Neuronal stem cell (in vitro differentiated cells): Measurements from ENCODE around the gene RDH11.
"Not testable (repeated sequence)": the region's sequence is repeated elsewhere in the genome, so short reads cannot be mapped to it uniquely, and the experiment has no call there.

ENCODE experiments used
- DNase-seq: peaks from one replicate; pipeline ENCODE4 v3.0.0-alpha.2; 2013; ENCODE audit warnings: low spot score
- H2AFZ ChIP-seq: one replicate; pipeline ENCODE4 v1.6.1; 2013; ENCODE audit warnings: mild to moderate bottlenecking, low read length, inconsistent platforms
- H2AK5ac ChIP-seq: 2 replicates; pipeline ENCODE4 v1.6.1; 2013; ENCODE audit warnings: low read depth, mild to moderate bottlenecking, inconsistent platforms, low read length, moderate library complexity, mixed read lengths
- H2BK120ac ChIP-seq: 2 replicates; pipeline ENCODE4 v1.6.1; 2013; ENCODE audit warnings: low read depth, mild to moderate bottlenecking, inconsistent platforms, low read length, moderate library complexity, mixed read lengths
- H2BK12ac ChIP-seq: one replicate; pipeline ENCODE4 v1.6.1; 2013; ENCODE audit warnings: low read length, inconsistent platforms
- H2BK15ac ChIP-seq: 2 replicates; pipeline ENCODE4 v1.6.1; 2013; ENCODE audit warnings: mild to moderate bottlenecking, low read length, inconsistent platforms, mixed read lengths
- H2BK5ac ChIP-seq: one replicate; pipeline ENCODE4 v1.6.1; 2013; ENCODE audit warnings: inconsistent platforms, mild to moderate bottlenecking, low read length, moderate library complexity
- H3K14ac ChIP-seq: one replicate; pipeline ENCODE4 v1.6.1; 2013; ENCODE audit warnings: low read length, inconsistent platforms
- H3K18ac ChIP-seq: 2 replicates; pipeline ENCODE4 v1.6.1; 2013; ENCODE audit warnings: low read length, inconsistent platforms
- H3K23ac ChIP-seq: 2 replicates; pipeline ENCODE4 v1.6.1; 2013; ENCODE audit warnings: low read depth, mild to moderate bottlenecking, mixed read lengths, low read length, inconsistent platforms; ENCODE audit not compliant: poor library complexity
- H3K27ac ChIP-seq: replicated peaks from 3 replicates; pipeline ENCODE4 v1.5.1; 2013; ENCODE audit warnings: low read length, inconsistent platforms
- H3K27me3 ChIP-seq, 3 experiments: 2 replicates each; pipeline ENCODE4 v1.6.1; 2013; ENCODE audit warnings: low read length in 3 of 3, mild to moderate bottlenecking in 2 of 3, inconsistent platforms in 1 of 3, low read depth in 1 of 3, mixed read lengths in 1 of 3, moderate library complexity in 1 of 3; ENCODE audit not compliant: control insufficient read depth in 3 of 3, insufficient read depth in 3 of 3
- H3K36me3 ChIP-seq, 2 donors: replicated peaks in 1 of 2; 2 replicates each; pipeline ENCODE4 v1.6.1; 2013; ENCODE audit warnings: low read length in 2 of 2; ENCODE audit not compliant: control insufficient read depth in 2 of 2, insufficient read depth in 2 of 2
- H3K4ac ChIP-seq: 2 replicates; pipeline ENCODE4 v1.6.1; 2013; ENCODE audit warnings: inconsistent platforms, mild to moderate bottlenecking, low read length, moderate library complexity
- H3K4me1 ChIP-seq, 2 donors: 1 replicate in 1 of 2; 2 replicates in 1 of 2; pipeline ENCODE4 v1.6.1; 2013; ENCODE audit warnings: low read length in 2 of 2, low read depth in 1 of 2; ENCODE audit not compliant: control insufficient read depth in 2 of 2, insufficient read depth in 1 of 2
- H3K4me2 ChIP-seq: one replicate; pipeline ENCODE4 v1.6.1; 2013; ENCODE audit warnings: mild to moderate bottlenecking, low read length, inconsistent platforms; ENCODE audit not compliant: insufficient read depth, poor library complexity, severe bottlenecking
- H3K4me3 ChIP-seq, 2 donors: 2 replicates each; pipeline ENCODE4 v1.5.1; 2013; ENCODE audit warnings: low read length in 2 of 2, mild to moderate bottlenecking in 2 of 2, inconsistent platforms in 1 of 2, moderate library complexity in 1 of 2
- H3K79me1 ChIP-seq: one replicate; pipeline ENCODE4 v1.6.1; 2013; ENCODE audit warnings: low read depth, mild to moderate bottlenecking, inconsistent platforms, low read length, moderate library complexity
- H3K9ac ChIP-seq: one replicate; pipeline ENCODE4 v1.6.1; 2013; ENCODE audit warnings: mild to moderate bottlenecking, low read depth, low read length, inconsistent platforms; ENCODE audit not compliant: poor library complexity
- H3K9me3 ChIP-seq, 2 donors: replicated peaks in 1 of 2; 2 replicates each; pipeline versions ENCODE3 to v1.6.1; 2013; ENCODE audit warnings: low read length in 2 of 2, mild to moderate bottlenecking in 2 of 2, inconsistent platforms in 1 of 2, low read depth in 1 of 2, mixed read lengths in 1 of 2, moderate library complexity in 1 of 2; ENCODE audit not compliant: control insufficient read depth in 2 of 2, insufficient read depth in 1 of 2
- H4K8ac ChIP-seq: one replicate; pipeline ENCODE4 v1.6.1; 2013; ENCODE audit warnings: low read depth, mild to moderate bottlenecking, inconsistent platforms, low read length, moderate library complexity
- H4K91ac ChIP-seq: one replicate; pipeline ENCODE4 v1.6.1; 2013; ENCODE audit warnings: low read length, low read depth, mild to moderate bottlenecking, inconsistent platforms; ENCODE audit not compliant: poor library complexity
- WGBS, 2 donors: extraction: QIAGEN DNeasy Blood & Tissue Kit; methylation state at CpG; one replicate each; pipeline ENCODE4 v1.1.7; 2013; ENCODE audit warnings: missing lambda C conversion rate in 2 of 2, mixed read lengths in 1 of 2; ENCODE audit not compliant: insufficient read length in 2 of 2, insufficient replicate concordance in 1 of 2; ENCODE audit errors: extremely low coverage in 2 of 2; 5-methylcytosine and 5-hydroxymethylcytosine counted together

The RDH11 gene

DNA sequence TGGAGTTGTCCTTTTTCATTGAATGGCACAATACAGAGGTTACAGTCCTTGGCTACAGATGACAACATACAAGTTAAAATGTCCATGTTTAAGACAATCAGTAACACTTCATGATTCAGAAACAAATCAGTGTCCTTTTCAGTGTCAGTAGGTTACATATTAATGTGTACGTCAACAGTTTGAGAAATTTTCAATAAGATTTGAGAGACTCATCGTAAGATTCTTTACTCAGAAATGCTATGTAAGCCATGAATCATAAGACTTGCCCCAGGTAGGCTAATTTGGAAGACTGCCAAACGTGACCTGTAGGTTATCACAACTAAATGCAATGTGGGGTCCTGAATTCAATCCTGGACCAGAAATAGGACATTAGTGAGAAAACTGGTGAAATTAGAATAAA, 9.6 kb upstream of the RDH11 start:
- H2AK5ac ChIP-seq: no peak overlapping the region
- no peak overlapping the region for H2BK5ac ChIP-seq
- H3K14ac ChIP-seq: no peak overlapping the region
- no peak overlapping the region for H3K27ac ChIP-seq
- H3K27me3 ChIP-seq: no peaks in the 10 kb centered on the region
- no peak overlapping the region for H3K18ac ChIP-seq
- no peak overlapping the region for H2BK12ac ChIP-seq
- H2AFZ ChIP-seq: no peak overlapping the region
- WGBS, 2 donors: no CpG with 5 or more reads among the region's 3 CpGs
- H3K4ac ChIP-seq: no peak overlapping the region
- no peak overlapping the region for H3K4me2 ChIP-seq
- H3K9me3 ChIP-seq: peaks cover 0 to 10% of the 10 kb centered on the region in 2 donors
- no peak overlapping the region for H3K23ac ChIP-seq
- no peak overlapping the region for H4K8ac ChIP-seq
- H3K36me3 ChIP-seq: no peaks in the 10 kb centered on the region
- H3K4me3 ChIP-seq: no peak overlapping the region
- no peak overlapping the region for H4K91ac ChIP-seq
- H3K9ac ChIP-seq: no peak overlapping the region
- no peak for DNase-seq
- H3K4me1 ChIP-seq: no peaks in the 10 kb centered on the region
- no peak overlapping the region for H2BK120ac ChIP-seq
- no peaks in the 10 kb centered on the region for H3K79me1 ChIP-seq
- H2BK15ac ChIP-seq: no peak overlapping the region

DNA sequence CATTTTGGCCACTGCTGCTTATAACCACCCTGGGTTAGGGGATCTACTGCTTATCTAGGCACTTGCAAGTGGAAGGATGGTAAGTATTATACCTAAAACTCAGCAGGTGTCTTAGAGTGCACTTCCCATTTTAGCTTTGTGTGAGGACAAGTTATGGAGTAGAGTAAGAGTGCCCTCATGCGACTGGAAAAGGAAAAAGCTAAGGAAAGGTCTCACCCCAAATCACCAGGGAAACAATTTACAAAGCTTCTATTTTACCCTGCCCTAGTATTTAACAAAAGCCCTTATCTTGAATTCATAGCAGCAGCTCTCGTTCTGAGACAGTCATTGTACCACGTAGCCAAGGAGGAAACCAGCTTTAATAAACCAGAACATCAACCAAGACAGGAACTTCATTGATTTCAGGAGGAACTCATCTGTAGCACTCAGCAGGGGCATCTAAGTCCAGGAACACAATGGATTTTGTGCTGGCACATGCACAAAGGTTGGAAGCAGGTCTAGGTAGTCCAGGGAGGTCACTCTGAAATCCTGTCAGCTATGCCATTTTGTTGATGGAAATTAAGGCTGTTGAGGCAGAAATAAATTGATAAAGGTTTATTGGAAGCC, 9.0 kb upstream of the RDH11 start:
- Histone ChIP-seq H2BK12ac (no peak overlapping the region), H2AFZ (peak overlapping the region; percentile 26), H3K4me2 (no peak overlapping the region), H3K4me3 (no peak overlapping the region), H3K27me3 (no peaks in the 10 kb centered on the region), H3K23ac (no peak overlapping the region), H3K9me3 (peaks cover 0 to 4% of the 10 kb centered on the region in 2 donors), H4K8ac (no peak overlapping the region), H3K4ac (no peak overlapping the region), H3K36me3 (no peaks in the 10 kb centered on the region), H3K14ac (no peak overlapping the region), H2BK15ac (no peak overlapping the region), H4K91ac (no peak overlapping the region), H2BK120ac (no peak overlapping the region), H3K9ac (no peak overlapping the region), H3K27ac (no peak overlapping the region), H3K4me1 (no peaks in the 10 kb centered on the region), H2AK5ac (no peak overlapping the region), H2BK5ac (no peak overlapping the region), H3K79me1 (no peaks in the 10 kb centered on the region), H3K18ac (no peak overlapping the region)
- no CpG with 5 or more reads among the region's 3 CpGs for WGBS, 2 donors
- DNase-seq: peak; percentile 66

DNA sequence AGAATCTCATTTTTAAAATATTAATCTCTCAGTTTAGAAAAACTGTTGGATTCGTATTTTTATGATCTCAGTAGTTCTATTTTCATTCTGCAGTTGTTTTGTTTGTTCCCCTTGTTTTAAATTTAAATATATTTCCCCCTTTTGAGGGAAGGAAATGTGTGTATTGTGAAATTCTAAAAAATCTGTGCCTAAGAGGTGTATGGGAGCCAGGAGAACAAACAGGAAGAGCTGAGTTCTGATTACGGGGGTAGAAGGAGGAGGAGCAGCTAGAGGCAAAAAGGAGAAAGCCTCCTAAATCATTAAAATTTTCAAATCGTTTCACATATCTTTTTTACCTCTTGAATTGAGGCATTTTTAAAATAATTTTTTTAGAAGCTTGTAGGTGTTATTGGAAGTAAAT, 8.4 kb upstream of the RDH11 start:
- no CpG with 5 or more reads among the region's 3 CpGs for WGBS, 2 donors
- Histone ChIP-seq H3K14ac (no peak overlapping the region), H4K91ac (no peak overlapping the region), H2AFZ (no peak overlapping the region), H3K4me1 (no peaks in the 10 kb centered on the region), H2BK5ac (no peak overlapping the region), H3K36me3 (no peaks in the 10 kb centered on the region), H3K4me3 (no peak overlapping the region), H3K18ac (no peak overlapping the region), H3K27me3 (no peaks in the 10 kb centered on the region), H3K27ac (no peak overlapping the region), H2BK120ac (no peak overlapping the region), H2BK12ac (no peak overlapping the region), H3K4me2 (no peak overlapping the region), H3K4ac (no peak overlapping the region), H4K8ac (no peak overlapping the region), H3K9ac (no peak overlapping the region), H2AK5ac (no peak overlapping the region), H3K79me1 (no peaks in the 10 kb centered on the region), H3K9me3 (no peaks in the 10 kb centered on the region), H2BK15ac (no peak overlapping the region), H3K23ac (no peak overlapping the region)
- no peak for DNase-seq

DNA sequence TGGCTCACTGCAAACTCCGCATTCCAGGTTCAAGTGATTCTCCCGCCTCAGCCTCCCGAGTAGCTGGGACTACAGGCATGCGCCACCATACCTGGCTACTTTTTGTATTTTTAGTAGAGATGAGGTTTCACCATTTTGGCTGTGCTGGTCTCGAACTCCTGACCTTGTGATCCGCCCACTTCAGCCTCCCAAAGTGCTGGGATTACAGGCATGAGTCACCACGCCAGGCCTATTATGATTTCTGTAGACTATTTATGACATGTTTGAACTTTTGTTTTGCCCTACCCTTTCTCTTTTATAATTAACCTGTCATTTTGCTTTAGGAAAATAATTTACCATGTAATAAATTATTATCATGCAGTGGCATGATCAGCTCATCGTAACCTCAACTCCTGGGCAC, 5.9 kb upstream of the RDH11 start, which contains the start of gene RDH12:
TSS of gene RDH12 (plus strand) at position 395 of the 400 bp plus-strand sequence. CDS start 20,757 bp downstream, outside the sequence.
- not testable (repeated sequence) for H2BK120ac ChIP-seq, H2BK15ac ChIP-seq, H2BK12ac ChIP-seq, H3K27me3 ChIP-seq, H3K27ac ChIP-seq, H3K4me3 ChIP-seq, H3K4ac ChIP-seq, H4K8ac ChIP-seq, H3K4me1 ChIP-seq, H3K14ac ChIP-seq, H3K23ac ChIP-seq, H3K79me1 ChIP-seq, H4K91ac ChIP-seq, H3K9ac ChIP-seq, H2AFZ ChIP-seq, H3K36me3 ChIP-seq, H3K4me2 ChIP-seq, DNase-seq, H2AK5ac ChIP-seq, H2BK5ac ChIP-seq, H3K18ac ChIP-seq, H3K9me3 ChIP-seq
- no CpG with 5 or more reads among the region's 8 CpGs for WGBS, 2 donors
